ENCODE measurements around the gene HDAC7. TPM values are rescaled to one million over a fixed set of nuclear protein-coding genes. Genes with fewer than 3 reads are reported as not detected.

Gene HDAC7
- total RNA-seq, 2 experiments from 2014 or later: 180 to 207 TPM

GRCh38 chr12:47801904-47802246 lies 17.8 kb downstream of the HDAC7 start:
- CTCF ChIA-PET: interaction anchor here (0.8 to 27.1 kb wide), 18 partner anchors 8 to 161 kb away, joined by 3 to 1049 read pairs (median 6); partner anchors contain the start of genes HDAC7, TMEM106C and VDR
- Mint-ChIP-seq H3K27ac (peak overlapping the region; percentile 85), H3K36me3 (ENCODE audit: low read depth) (peaks cover 66% of the 10 kb centered on the region), H3K27me3 (ENCODE audit: low read depth) (no peaks in the 10 kb centered on the region), H3K4me3 (peak overlapping the region; percentile 44), H3K9me3 (ENCODE audit: insufficient read depth) (no peaks in the 10 kb centered on the region), H3K4me1 (ENCODE audit: low read depth) (peaks cover 91% of the 10 kb centered on the region)
- DNase-seq (no peak), ATAC-seq (no peak)
- POLR2A ChIA-PET: interaction anchor here (0.8 to 12.2 kb wide), 5 partner anchors 8 to 32 kb away, joined by 3 to 272 read pairs (median 4); partner anchors contain the start of gene HDAC7

DNA sequence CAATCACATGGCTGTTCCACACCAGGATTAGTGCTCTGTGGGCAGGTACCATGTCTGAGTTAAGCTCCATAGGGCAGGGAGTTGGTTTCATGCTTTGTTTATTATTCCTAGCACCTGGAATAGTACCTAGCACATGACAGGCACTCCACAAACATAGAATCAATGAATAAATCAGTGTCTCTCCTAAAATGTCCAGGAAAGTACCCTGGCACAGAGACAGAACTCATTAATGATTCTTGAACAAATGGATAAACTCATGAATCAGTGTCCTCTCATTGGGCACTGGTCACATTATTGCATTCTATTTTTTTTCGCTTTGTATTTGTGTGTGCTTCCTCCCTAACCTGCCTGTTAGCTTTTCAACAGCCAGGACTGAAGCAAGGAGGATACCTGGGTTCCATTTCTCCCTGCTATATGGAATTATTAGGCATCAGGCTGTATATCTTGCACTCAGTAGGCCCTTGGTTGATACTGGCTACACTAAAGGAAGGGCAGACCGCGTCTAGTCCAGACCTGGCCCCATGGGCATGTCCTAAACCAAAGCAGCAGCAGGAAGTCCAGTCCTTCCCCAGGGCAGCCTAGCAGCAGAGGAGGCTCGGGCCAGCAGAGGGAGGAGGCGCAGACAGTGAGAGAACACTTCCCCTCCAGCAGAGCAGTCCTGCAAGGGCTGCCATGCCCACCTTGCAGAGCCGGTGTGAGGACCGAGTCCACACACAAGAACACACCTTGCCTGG lies 18.4 kb downstream of the HDAC7 start:
- Mint-ChIP-seq H3K4me3 (no peak overlapping the region), H3K9me3 (ENCODE audit: insufficient read depth) (no peaks in the 10 kb centered on the region)

DNA sequence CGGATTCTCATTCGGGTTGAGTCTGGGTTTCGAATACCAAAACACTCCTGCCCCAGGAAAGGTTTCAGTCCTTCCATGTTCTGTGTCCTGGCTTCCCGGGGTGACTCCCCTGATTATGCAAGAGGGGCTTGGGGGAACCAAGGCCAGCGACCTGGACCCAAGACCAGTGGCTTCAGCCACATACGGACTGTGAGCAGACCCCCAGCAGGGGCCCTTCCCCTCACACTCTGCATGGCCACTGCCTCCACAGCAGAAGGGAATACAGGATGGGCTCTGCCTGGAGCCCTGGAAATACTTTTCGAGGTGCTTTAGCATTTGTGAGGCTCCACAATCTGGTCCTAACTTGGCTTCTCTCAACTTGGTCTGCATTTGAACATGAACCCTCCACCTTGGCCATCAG lies 19.1 kb downstream of the HDAC7 start:
- no peak overlapping the region for H3K4me3 Mint-ChIP-seq
- H3K9me3 Mint-ChIP-seq (ENCODE audit: insufficient read depth): no peaks in the 10 kb centered on the region
- H3K27me3 Mint-ChIP-seq (ENCODE audit: low read depth): no peaks in the 10 kb centered on the region
- ChIA-PET POLR2A (interaction anchor here (1.5 to 12.2 kb wide), 4 partner anchors 7 to 38 kb away, joined by 6 to 272 read pairs (median 9); partner anchors contain the start of gene HDAC7), CTCF (interaction anchor here (1.0 to 27.1 kb wide), 8 partner anchors 12 to 86 kb away, joined by 3 to 1049 read pairs (median 13); partner anchors contain the start of gene HDAC7)
- ATAC-seq (no peak), DNase-seq (no peak)
- H3K36me3 Mint-ChIP-seq (ENCODE audit: low read depth): peaks cover 58% of the 10 kb centered on the region
- peaks cover 78% of the 10 kb centered on the region for H3K4me1 Mint-ChIP-seq (ENCODE audit: low read depth)
- peak overlapping the region; percentile 69 for H3K27ac Mint-ChIP-seq

More for the DNA sequence above, 18.4 kb downstream of the HDAC7 start:
- Mint-ChIP-seq H3K36me3 (ENCODE audit: low read depth) (peaks cover 61% of the 10 kb centered on the region), H3K27ac (peak overlapping the region; percentile 85), H3K27me3 (ENCODE audit: low read depth) (no peaks in the 10 kb centered on the region), H3K4me1 (ENCODE audit: low read depth) (peaks cover 86% of the 10 kb centered on the region)
- ATAC-seq: no peak
- ChIA-PET CTCF (interaction anchor here (0.8 to 27.1 kb wide), 16 partner anchors 9 to 162 kb away, joined by 3 to 1049 read pairs (median 7); partner anchors contain the start of genes HDAC7 and TMEM106C), POLR2A (interaction anchor here (0.8 to 12.2 kb wide), 5 partner anchors 9 to 38 kb away, joined by 3 to 272 read pairs (median 6); partner anchors contain the start of gene HDAC7)
- DNase-seq: no peak

DNA sequence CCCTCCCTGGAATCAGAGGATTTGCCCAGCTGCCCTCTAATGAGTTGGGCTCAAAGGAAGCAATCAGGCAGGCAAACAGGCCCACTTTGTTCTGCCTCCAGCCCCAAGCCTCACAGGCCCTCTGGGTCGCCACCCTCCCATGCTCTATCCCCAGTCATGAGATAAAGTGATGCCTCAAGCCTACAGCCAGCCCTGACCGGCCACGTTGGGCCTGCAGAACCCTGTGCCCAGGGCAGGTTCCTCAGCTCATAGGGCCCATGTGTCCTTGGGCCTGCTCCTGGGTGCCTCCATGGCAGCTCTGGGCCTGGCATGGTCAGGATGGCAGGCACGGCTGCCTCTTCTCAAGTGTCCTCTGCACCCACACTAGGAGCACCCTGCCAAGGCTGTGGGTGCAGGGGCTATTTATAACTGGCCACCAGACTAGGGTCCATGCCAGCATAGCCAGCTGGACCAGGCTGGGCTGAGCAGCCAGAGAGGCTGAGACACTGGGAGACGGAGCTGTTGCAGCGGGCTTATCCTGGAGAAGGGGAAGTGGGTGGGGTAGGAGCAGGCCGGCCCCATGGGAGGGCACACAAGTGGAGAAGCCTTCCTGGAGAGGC lies 20.2 kb downstream of the HDAC7 start:
- Mint-ChIP-seq H3K36me3 (ENCODE audit: low read depth) (peaks cover 48% of the 10 kb centered on the region), H3K27ac (peak overlapping the region; percentile 72), H3K9me3 (ENCODE audit: insufficient read depth) (no peaks in the 10 kb centered on the region), H3K27me3 (ENCODE audit: low read depth) (no peaks in the 10 kb centered on the region), H3K4me3 (no peak overlapping the region), H3K4me1 (ENCODE audit: low read depth) (peaks cover 67% of the 10 kb centered on the region)
- POLR2A ChIA-PET: interaction anchor here (1.0 to 12.2 kb wide), 4 partner anchors 8 to 19 kb away, joined by 3 to 272 read pairs (median 6); partner anchors contain the start of gene HDAC7
- CTCF ChIA-PET: interaction anchor here (1.4 to 27.1 kb wide), 4 partner anchors 10 to 35 kb away, joined by 3 to 1049 read pairs (median 75); partner anchors contain the start of gene HDAC7
- ATAC-seq (no peak), DNase-seq (no peak)

GRCh38 chr12:47798382-47798948 lies 21.2 kb downstream of the HDAC7 start:
- no peak for DNase-seq
- H3K27me3 Mint-ChIP-seq (ENCODE audit: low read depth): no peaks in the 10 kb centered on the region
- peak overlapping the region; percentile 70 for H3K27ac Mint-ChIP-seq
- peaks cover 52% of the 10 kb centered on the region for H3K36me3 Mint-ChIP-seq (ENCODE audit: low read depth)
- no peak for ATAC-seq
- no peaks in the 10 kb centered on the region for H3K9me3 Mint-ChIP-seq (ENCODE audit: insufficient read depth)
- POLR2A ChIA-PET: interaction anchor here (1.0 to 2.2 kb wide), 5 partner anchors 9 to 40 kb away, joined by 3 to 10 read pairs (median 6); no protein-coding TSS in a partner anchor
- CTCF ChIA-PET: interaction anchor here (1.4 to 27.1 kb wide), 5 partner anchors 9 to 36 kb away, joined by 3 to 1049 read pairs (median 9); no protein-coding TSS in a partner anchor
- H3K4me1 Mint-ChIP-seq (ENCODE audit: low read depth): peaks cover 57% of the 10 kb centered on the region
- H3K4me3 Mint-ChIP-seq: no peak overlapping the region

DNA sequence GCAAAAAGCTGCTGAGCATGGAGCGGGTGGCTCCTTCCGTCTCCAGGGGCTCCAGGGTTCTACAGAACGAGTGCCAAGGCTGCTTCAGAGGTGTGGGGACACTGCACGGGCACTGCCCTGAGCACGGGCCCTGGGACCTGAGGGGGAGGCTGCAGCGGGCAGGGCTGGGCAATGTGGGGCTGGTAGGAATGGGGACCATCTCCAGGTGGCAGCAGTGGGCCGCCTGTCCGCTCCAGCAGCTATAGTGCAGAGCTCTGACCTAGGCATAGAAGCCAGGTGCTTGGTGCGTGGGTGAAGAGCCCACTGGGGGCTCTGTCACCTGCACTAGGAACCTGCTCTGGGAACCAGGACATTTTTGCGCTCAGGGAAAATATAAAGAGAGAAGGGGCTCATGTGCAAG lies 22.3 kb downstream of the HDAC7 start:
- POLR2A ChIA-PET: interaction anchor here (0.6 to 1.7 kb wide), 5 partner anchors 10 to 164 kb away, joined by 3 to 10 read pairs (median 6); no protein-coding TSS in a partner anchor
- H3K36me3 Mint-ChIP-seq (ENCODE audit: low read depth): peaks cover 56% of the 10 kb centered on the region

DNA sequence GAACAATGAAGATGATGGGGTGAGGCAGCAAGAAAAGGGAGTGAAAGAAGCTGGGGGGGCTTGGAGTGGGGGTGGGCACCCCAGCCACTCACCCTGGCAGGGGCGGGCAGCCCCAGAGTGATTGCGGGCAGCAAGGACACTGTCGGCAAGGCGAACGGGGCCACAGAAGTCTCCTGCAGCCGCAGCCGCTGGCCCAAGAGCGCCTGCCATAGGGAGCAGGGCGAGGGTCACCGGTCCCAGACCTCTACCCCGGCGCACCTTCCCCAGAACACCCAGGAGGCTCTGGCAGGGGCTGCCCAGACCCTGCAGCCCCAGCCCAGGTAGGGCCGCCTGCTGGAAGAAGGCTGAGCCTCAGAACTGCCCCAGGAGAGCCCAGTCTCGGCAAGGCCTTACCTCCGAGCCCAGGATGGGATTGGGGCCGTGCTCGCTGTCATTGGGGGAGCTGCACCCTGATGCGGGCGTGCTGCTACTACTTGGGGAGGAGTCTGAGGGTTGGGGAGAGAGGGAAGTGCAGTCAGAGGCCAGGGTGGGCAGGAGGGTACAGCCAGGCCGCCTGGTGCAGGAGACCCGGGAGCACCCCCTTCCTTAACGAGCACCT lies 23.8 kb downstream of the HDAC7 start:
- H3K4me1 Mint-ChIP-seq (ENCODE audit: low read depth): peaks cover 32% of the 10 kb centered on the region
- ChIA-PET POLR2A (interaction anchor here (0.6 kb wide), 1 partner anchor 40 kb away, joined by 3 read pairs; no protein-coding TSS in a partner anchor), CTCF (interaction anchor here (2.1 to 27.1 kb wide), 2 partner anchors 16 to 38 kb away, joined by 5 to 1049 read pairs; no protein-coding TSS in a partner anchor)
- DNase-seq: no peak
- H3K27ac Mint-ChIP-seq: no peak overlapping the region
- H3K27me3 Mint-ChIP-seq (ENCODE audit: low read depth): no peaks in the 10 kb centered on the region
- no peak overlapping the region for H3K4me3 Mint-ChIP-seq
- H3K9me3 Mint-ChIP-seq (ENCODE audit: insufficient read depth): no peaks in the 10 kb centered on the region
- peaks cover 55% of the 10 kb centered on the region for H3K36me3 Mint-ChIP-seq (ENCODE audit: low read depth)
- ATAC-seq: no peak

More for the DNA sequence above, 22.3 kb downstream of the HDAC7 start:
- no peaks in the 10 kb centered on the region for H3K9me3 Mint-ChIP-seq (ENCODE audit: insufficient read depth)
- peak overlapping the region; percentile 83 for H3K27ac Mint-ChIP-seq
- no peak overlapping the region for H3K4me3 Mint-ChIP-seq
- DNase-seq (peak; percentile 57), ATAC-seq (peak; percentile 73)
- CTCF ChIA-PET: interaction anchor here (0.5 to 27.1 kb wide), 11 partner anchors 11 to 131 kb away, joined by 3 to 1049 read pairs (median 4); no protein-coding TSS in a partner anchor
- H3K4me1 Mint-ChIP-seq (ENCODE audit: low read depth): peaks cover 47% of the 10 kb centered on the region
- H3K27me3 Mint-ChIP-seq (ENCODE audit: low read depth): no peaks in the 10 kb centered on the region

- DNase-seq (no peak), ATAC-seq (no peak)
- Mint-ChIP-seq H3K4me1 (ENCODE audit: low read depth) (peaks cover 25% of the 10 kb centered on the region), H3K27ac (no peak overlapping the region), H3K9me3 (ENCODE audit: insufficient read depth) (no peaks in the 10 kb centered on the region), H3K27me3 (ENCODE audit: low read depth) (no peaks in the 10 kb centered on the region), H3K36me3 (ENCODE audit: low read depth) (peaks cover 59% of the 10 kb centered on the region), H3K4me3 (no peak overlapping the region)
- CTCF ChIA-PET: interaction anchor here (1.2 to 1.3 kb wide), 2 partner anchors 12 to 43 kb away, joined by 3 to 5 read pairs; no protein-coding TSS in a partner anchor
- POLR2A ChIA-PET: interaction anchor here (0.6 kb wide), 1 partner anchor 978 kb away, joined by 9 read pairs; no protein-coding TSS in a partner anchor
Observed at GRCh38 chr12:47795121-47795813, 24.4 kb downstream of the HDAC7 start.

DNA sequence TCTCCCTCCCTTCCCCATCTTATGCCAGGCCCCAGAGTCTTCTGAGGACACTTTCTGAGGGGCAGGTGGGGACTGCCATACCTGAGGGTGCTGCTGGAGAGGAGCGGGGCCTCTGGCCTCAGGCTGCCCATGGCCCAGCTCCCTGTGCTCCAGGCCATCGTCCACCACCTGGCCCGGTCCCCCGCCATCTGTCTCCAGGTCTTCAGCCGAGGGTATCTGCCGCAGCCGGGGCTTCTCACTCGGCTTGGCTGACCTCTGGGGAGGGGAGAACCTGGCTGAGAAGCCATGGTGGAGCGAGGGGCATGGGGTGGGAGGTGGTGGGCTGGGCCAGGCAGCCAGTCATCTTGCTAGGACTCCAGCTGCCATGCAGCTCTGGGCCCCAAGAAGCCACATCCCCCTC lies 25.0 kb downstream of the HDAC7 start:
- ATAC-seq (no peak), DNase-seq (no peak)
- Mint-ChIP-seq H3K36me3 (ENCODE audit: low read depth) (peaks cover 58% of the 10 kb centered on the region), H3K27ac (peak overlapping the region; percentile 30), H3K27me3 (ENCODE audit: low read depth) (no peaks in the 10 kb centered on the region), H3K4me1 (ENCODE audit: low read depth) (peaks cover 21% of the 10 kb centered on the region), H3K9me3 (ENCODE audit: insufficient read depth) (no peaks in the 10 kb centered on the region), H3K4me3 (no peak overlapping the region)
- CTCF ChIA-PET: interaction anchor here (1.2 to 1.3 kb wide), 2 partner anchors 13 to 44 kb away, joined by 3 to 5 read pairs; no protein-coding TSS in a partner anchor
- POLR2A ChIA-PET: no interaction called here

- no peak for DNase-seq
- peaks cover 63% of the 10 kb centered on the region for H3K36me3 Mint-ChIP-seq (ENCODE audit: low read depth)
Observed at GRCh38 chr12:47793015-47793681, 26.6 kb downstream of the HDAC7 start.

More at GRCh38 chr12:47793015-47793681, 26.6 kb downstream of the HDAC7 start:
- ChIA-PET POLR2A (no interaction called here), CTCF (interaction anchor here (0.6 to 1.6 kb wide), 5 partner anchors 9 to 366 kb away, joined by 3 to 9 read pairs (median 3); partner anchors contain the start of gene TMEM106C)
- no peaks in the 10 kb centered on the region for H3K27me3 Mint-ChIP-seq (ENCODE audit: low read depth)
- no peak for ATAC-seq
- no peak overlapping the region for H3K4me3 Mint-ChIP-seq
- no peak overlapping the region for H3K27ac Mint-ChIP-seq
- peaks cover 9% of the 10 kb centered on the region for H3K4me1 Mint-ChIP-seq (ENCODE audit: low read depth)
- no peaks in the 10 kb centered on the region for H3K9me3 Mint-ChIP-seq (ENCODE audit: insufficient read depth)

Measured in activated CD8-positive, alpha-beta T cell treated with anti-CD3 and anti-CD28 coated beads, Interleukin-2, amount 10 ng/mL, durations not matched to agents 7 days and 5 days (primary cell).